ENCODE data around the gene RGS10.

DNA sequence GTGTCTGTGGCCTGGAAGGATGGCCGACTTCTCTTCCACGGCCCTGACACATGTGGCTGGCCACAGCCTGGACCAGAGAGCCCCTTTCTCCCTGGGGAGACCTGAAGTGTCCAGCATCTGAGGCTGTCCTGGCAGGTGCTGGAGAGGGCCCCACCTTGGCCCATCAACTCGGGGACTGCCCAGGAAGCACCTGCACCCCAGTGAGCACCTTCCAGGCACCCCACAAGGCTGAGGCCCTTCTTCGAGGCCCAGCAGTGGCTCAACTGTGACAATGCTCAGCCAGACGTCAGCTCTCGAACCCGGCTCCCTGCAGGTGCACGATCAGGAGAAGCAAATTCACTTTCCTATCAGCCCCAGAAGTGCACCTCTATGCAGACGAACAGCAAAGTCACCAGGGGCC is 24.3 kb downstream of the RGS10 start:
- TF ChIP-seq, protein P1, sequence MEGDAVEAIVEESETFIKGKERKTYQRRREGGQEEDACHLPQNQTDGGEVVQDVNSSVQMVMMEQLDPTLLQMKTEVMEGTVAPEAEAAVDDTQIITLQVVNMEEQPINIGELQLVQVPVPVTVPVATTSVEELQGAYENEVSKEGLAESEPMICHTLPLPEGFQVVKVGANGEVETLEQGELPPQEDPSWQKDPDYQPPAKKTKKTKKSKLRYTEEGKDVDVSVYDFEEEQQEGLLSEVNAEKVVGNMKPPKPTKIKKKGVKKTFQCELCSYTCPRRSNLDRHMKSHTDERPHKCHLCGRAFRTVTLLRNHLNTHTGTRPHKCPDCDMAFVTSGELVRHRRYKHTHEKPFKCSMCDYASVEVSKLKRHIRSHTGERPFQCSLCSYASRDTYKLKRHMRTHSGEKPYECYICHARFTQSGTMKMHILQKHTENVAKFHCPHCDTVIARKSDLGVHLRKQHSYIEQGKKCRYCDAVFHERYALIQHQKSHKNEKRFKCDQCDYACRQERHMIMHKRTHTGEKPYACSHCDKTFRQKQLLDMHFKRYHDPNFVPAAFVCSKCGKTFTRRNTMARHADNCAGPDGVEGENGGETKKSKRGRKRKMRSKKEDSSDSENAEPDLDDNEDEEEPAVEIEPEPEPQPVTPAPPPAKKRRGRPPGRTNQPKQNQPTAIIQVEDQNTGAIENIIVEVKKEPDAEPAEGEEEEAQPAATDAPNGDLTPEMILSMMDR (IDR thresholded peaks at IDR 0.05; ENCODE audit: low read length): no peak
- TF ChIP-seq EZH2phosphoT487 (IDR thresholded peaks at IDR 0.05; ENCODE audit: low read length) (no peak), EZH2 (optimal IDR thresholded peaks at IDR 0.05; ENCODE audit: low read depth, low read length) (no peak)

All from MM.1S (cell line).